Activated CD8-positive, alpha-beta memory T cell treated with anti-CD3 and anti-CD28 coated beads for 48 hours (primary cell): ENCODE measurements around the gene ESYT2.

Experiments used
- DNase-seq, 3 experiments: peaks; one replicate each; pipeline ENCODE4 v3.0.0-alpha.2; 2020; ENCODE audit warnings: low read depth in 2 of 3, low spot score in 2 of 3

The ESYT2 gene

GRCh38 chr7:158774952-158775351 lies 54.4 kb downstream of the ESYT2 start:
- no peak for DNase-seq

GRCh38 chr7:158772916-158773315 lies 56.4 kb downstream of the ESYT2 start:
- no peak for DNase-seq

GRCh38 chr7:158771213-158771834 lies 58.0 kb downstream of the ESYT2 start:
- no peak for DNase-seq

GRCh38 chr7:158767707-158768106 lies 61.6 kb downstream of the ESYT2 start:
- no peak for DNase-seq

- no peak for DNase-seq
These were observed 62.6 kb downstream of the ESYT2 start for GRCh38 chr7:158766570-158767281.

DNA sequence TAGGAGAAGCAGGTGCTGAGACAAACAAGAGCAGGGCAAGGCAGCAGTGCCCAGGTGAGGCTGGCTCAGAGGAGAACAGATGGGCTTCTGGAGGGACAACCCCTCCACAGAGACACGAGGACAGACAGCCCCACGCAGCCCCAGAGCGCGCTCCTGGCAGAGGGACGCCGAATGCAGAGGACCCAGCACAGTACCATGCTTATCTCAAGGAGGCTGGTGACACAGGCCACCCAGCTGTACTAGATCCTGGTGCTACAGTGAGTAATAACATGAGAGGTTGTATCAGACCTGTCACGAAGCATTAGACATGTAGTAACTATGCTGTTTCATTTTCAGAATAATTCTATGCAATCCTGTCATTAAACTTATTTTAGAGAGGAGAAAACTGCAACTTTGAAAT lies 64.3 kb downstream of the ESYT2 start:
- no peak for DNase-seq

DNA sequence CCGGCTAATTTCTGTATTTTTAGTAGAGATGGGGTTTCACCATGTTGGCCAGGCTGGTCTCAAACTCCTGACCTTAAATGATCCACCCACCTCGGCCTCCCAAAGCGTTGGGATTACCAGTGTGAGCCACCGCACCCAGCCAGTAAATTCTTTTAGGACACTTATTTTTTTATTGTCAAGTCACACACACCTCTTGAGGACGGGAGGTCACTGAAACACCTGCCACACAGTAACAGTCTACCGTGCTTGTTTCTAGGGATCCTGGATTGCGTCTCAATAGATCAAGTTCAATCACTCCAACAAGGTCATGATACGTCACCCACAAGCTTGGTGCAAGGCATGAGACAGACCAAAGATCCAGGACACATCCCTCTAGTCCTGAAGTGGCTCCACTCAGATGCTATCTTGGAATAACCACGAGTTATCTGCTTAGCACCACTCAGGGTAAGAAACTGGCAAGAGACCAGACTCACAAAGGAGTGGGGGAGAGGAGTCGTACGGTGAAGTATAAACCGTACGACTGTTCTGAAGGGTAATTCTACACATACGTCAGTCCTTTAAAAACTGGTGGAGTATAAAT lies 65.8 kb downstream of the ESYT2 start:
- DNase-seq = no peak

GRCh38 chr7:158761945-158762344 lies 67.4 kb downstream of the ESYT2 start:
- no peak for DNase-seq

DNA sequence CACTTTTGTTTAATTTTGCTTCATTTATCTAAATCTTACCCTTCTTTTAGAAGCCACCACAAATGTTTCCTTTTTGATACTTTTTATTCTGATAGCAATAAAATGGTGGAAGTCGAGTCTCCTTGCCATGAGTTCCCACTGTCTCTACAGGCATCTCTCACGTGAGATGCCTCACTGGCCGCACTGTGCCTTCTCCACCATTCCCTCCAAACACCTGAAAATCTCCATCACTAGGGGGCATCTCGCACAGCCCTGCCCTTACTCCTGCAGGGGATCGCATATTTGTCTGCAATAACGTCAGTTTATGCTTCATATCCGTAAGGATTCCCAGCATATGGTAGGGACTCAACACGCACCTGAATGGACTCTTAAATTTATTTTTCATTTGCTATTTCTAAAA lies 68.4 kb downstream of the ESYT2 start:
- DNase-seq = no peak

DNA sequence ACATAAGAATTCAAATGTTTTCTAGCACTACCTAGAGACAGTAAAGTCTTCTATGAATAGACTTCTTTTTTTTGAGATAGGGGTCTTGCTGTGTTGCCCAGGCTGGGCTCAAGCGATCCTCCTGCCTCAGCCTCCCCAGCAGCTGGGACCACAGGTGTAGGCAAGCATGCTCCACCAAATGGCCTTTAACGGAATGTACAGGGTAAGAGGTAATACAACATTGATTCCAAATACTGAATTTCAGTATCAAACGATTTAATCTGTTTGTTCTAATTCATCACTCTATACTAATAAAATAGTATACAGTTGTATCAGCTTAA lies 68.9 kb downstream of the ESYT2 start:
- no peak for DNase-seq

DNA sequence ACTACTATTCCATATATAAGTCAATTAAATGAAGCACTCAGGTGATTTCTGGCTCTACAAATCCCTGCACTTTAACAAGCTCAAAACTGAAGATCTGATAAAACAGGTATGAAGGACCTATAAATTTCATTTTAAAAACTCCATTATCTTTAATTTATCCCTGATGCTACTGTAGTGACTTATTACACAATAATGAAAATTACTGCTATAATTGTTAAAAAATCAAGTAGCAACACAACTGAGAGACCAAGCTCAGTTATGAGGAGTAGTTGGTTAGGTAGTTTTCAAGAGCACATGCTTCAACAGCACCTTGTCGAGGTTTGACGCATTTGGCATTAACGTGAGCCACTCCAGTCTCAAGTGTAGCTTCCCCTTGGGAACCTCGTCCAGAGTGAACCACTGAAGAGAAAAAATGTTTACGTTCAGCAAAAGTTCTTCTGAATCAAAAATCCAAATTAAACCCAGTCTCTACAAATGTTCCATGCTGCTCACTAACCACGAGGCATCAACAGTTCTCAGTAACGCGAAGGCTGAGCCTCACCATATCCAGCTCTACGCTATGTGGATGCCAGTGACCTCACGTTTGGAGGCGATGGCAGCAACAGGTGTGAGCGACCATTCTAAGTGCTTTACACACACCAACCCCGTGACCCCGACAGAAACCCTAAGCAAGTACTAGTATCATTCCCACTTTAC lies 69.4 kb downstream of the ESYT2 start:
- DNase-seq = no peak

DNA sequence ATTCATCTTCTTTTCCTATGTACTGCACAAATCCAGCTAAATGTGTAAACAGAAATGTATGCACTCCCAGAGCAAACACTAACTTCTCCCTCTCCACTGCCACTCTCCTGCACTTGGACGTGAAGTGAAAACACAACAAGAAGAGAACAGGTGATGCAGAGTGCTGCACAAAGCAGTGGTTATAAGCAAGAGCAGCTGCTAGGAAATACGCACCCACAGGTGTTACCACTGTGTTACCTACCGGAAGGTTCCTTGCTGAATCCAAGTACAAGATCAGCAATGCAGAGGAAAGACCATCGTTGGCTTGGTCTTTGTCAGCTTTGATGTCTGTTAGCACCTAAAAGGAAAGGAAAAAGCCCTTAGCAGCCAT lies 70.1 kb downstream of the ESYT2 start:
- no peak for DNase-seq

GRCh38 chr7:158758586-158759244 lies 70.6 kb downstream of the ESYT2 start:
- no peak for DNase-seq

DNA sequence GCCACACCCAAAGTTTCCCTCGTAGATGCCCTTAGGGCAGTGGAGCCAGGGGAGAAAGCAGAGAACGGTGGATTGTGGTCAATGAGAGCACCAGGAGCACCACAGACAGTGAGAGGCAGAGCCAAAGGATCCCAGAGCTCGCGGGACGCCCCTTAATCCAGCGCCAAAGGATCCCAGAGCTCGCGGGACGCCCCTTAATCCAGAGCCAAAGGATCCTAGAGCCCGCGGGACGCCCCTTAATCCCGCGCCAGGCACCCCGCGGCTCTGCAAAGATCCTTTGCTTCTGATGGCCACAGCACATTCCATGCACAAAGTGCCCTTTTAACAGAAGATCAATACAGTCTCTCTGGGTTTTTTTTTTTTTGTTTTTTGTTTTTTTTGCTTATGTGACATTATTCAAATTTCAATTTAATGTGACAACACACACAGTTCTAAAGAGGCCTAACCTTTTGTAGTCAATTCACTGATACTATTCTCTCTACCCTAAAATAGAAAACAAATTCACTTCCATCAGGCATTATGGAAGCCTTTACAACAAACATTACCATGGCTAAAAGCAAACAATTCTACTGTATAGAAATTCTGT lies 71.8 kb downstream of the ESYT2 start:
- DNase-seq = no peak

DNA sequence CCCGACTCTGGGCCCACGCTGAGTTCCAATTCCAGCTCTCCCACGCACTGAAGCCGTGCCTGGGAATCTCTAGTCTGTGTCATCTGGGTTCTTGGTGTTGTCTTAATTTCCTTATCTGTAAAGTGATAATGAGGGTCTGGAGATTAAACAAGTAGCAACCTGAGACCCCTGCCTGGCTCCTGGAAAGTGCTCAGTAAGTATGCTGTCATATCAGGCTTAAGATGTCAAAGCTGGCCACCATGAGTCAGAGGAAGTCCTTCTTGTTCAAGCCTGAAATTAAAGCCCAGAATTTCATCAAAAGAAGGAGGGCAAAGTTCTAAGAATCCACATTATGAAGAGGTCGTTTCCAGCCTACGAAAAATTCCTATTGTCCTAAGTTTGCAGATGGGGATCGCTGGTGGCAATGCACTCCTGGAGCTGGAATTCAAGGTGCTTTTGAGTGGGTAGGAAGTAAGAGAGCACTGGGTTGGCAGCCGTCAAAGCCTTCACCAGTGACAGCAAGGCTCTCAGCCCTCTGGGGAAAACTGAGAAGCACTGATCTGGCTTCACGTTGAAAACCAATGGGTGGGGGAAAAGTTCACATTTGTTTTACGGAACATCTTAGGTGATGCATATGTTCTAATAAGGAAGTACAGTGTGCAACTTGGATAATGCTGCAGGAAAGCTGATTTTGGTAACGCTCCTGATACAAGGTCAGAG lies 74.4 kb downstream of the ESYT2 start:
- no peak for DNase-seq

DNA sequence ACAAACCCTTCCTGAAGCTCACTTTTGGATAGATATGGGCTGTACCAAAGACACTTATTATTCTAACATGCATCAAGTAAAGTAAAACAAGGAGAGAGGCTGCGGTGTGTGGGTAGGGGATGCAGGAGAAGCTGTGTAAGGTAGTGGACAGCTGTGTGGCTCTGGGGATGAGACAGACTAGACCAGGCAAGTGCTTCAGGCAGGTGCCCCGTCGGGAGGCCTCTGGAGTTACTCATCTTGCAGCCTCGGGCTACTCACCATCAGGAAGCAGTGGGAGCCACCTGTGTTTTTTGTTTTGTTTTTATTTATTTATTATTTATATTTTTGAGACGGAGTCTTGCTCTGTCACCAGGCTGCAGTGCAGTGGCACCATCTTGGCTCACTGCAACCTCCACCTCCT lies 75.4 kb downstream of the ESYT2 start:
- no peak for DNase-seq

DNA sequence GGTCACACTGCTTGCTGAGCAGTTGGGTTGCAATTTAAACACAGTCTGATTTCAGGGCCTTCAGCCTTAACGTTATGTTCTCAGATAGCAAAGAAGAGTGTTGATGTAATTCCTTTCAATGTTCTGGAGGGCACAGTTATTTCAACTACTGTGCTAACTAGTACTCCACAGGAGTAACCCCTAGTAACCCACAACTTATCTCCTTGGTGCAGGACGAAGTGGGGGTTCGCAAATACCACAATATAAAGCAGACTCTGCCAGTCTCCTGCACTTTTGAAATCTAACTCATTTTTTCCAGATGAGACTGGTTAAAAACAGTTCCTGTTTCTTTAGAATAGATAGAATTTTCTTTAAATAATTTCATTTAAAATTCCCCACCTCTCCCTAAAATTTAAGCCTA lies 77.6 kb downstream of the ESYT2 start:
- no peak for DNase-seq

DNA sequence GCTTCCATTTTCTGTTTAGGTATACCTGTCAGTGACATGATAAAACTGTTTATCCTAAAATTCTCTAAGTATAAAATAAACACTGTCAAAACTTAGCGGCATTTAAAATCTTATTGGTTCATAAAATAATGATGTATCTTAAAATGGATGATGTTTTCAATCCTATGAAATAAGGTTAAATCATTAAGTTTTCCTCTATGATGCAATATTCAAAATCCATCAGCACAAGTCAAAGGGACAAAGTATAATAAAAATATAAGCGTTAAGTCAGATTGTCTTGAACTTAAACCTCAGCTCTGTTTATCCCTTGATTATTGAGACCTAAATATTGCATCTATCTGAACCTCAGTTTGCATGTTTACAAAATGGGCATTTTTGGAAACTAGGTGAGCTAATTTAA lies 78.1 kb downstream of the ESYT2 start:
- DNase-seq = no peak

GRCh38 chr7:158750702-158751101 lies 78.6 kb downstream of the ESYT2 start:
- DNase-seq = no peak

GRCh38 chr7:158749396-158749795 lies 79.9 kb downstream of the ESYT2 start:
- no peak for DNase-seq

DNA sequence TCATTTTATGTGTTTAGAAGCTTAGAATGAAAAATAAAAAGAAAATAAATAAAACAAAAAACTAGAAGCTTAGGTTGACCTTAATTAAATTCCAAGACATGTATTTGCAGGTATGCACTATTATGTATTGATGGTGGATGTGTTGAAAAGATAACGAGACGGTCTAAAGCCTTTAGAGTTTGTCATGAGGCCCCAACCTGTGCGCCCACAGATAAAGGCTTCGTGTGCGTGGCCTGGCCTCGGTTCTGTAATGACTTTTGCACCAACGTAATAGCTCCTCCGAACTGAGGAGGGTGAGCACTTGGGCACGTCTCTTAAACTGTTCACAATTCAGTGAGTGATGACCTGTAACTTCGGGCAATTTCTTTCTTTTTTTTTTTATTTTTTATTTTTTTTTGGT lies 81.0 kb downstream of the ESYT2 start:
- DNase-seq = no peak
